HG02763 (cell line): Measurements from ENCODE around the gene DGKH.

ENCODE experiments used
- ATAC-seq: cut with Tn5 transposase; IDR thresholded peaks from one replicate; pipeline ENCODE4 v1.9.1; 2021; ENCODE audit warnings: mild to moderate bottlenecking, moderate library complexity; ENCODE audit not compliant: unreplicated experiment

DGKH gene

DNA sequence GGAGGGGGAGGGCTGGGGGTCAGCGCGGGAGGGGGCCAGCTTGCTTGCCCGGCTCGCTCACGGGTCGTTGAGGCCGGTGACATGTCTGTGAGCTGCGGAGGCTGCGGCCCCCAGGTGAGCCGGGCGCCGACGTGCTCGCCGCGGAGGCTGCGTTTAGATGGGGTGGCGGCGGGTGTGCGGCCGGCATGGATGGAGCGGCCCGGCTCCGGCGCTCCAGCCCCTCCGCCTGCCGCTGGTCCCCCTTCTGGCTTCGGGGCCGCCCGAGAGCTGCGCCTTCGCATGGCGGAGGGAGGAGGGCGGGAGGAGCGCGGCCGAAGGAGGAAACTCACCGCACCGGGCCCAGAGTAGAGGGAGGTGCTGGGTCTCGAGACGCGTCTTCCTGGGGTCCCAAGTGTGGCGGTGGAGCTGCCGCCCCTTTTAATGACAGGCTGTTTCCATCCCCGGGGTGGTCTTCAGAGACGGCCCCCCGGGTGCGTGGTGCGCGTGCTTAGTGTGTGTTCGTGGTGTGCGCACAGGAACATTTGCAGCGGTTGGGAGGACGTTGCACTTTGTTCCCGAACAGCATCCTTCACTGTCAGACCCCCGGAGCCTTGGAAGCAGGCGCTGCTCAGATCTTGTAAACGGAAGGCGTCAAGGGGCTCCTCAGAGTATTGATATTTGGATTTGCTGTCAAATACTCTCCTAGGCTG is 223.8 kb downstream of the DGKH start, which contains the start of gene AKAP11:
Gene AKAP11, plus strand, starts transcription at position 38 of the 689 bp plus-strand sequence. CDS start 14,197 bp downstream, outside the sequence.
- peak; percentile 22 for ATAC-seq

DNA sequence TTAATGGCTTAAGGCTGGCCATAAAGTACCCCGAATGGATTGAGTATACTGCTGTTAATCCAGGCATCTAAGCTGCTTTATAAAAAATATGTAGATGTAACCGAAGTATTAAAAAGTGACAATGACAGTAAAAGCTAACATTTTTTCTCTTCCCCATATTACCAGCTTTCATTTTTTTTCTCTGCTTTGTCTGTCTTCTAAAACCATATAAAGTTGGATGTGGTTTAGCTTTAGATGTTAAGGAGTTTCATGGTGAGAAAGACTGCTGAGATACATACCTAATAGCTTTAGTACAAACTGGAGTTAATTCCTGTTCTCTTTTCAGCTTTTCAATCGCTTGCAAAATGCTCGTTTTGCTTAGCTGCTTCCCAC is 224.3 kb downstream of the DGKH start:
- no peak for ATAC-seq

DNA sequence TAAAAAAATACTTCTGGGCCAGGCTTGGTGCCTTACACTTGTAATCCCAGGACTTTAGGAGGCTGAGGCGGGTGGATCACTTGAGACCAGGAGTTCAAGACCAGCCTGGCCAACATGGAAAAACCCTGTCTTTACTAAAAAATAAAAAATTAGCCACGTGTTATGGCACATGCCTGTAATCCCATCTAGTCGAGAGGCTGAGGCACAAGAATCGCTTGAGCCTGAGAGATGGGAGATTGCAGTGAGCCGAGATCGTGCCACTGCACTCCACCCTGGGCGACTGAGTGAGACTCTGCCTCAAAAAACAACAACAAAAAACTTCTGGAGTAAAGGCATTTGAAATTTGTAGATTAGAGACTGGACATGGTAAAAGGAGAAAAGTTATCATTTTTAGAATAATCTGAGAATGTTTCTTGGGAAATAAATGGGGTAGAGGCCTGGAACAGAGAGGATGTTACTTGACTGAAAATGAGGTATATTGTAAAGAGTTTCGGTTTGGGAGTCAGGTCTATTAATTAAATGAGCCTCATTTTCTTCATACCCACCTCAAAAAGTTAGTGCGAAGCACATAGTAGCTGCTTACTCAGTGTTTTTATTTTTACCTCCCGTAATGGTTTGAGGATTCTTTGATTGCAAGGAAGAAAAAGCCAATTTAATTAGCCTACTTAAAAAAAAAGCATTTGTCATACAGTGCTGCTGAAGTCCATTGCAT is 226.1 kb downstream of the DGKH start:
- no peak for ATAC-seq

DNA sequence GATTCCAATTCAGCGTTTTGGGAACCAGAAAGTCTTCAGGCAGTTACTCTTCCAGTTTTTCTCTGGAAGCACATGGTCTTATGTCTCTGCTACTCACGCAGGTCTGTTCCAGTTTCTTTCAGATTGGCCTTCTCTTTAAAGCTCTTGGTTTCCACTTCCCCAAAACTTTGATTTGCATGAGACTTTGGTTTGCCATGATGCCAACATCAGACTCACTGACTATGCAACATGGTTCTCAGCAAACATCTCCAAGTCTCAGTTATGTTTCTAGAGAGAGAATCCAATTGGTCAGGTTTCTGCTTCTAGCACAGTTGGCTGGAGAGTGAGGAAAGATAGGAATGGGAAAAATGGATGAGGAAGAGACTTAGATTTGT is 226.6 kb downstream of the DGKH start:
- peak; percentile 29 for ATAC-seq

DNA sequence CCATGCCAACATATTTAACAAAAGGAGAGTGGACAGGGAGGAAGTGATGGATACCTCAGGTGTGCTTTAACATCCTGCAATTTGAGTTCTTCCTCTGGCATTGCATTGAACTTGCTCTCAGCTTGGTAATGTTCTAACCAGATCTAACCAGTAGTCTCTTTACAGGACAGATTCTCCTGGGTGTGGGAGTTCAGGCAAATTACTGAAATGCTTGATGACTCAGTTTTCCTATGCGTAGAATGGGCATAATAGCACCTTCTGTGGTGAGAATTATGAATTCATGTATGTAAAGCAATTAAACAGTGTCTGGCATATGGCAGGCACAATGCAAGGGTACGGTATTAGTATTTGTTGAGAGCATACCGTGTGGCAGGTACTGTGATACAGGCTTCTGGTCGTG is 227.1 kb downstream of the DGKH start:
- no peak for ATAC-seq

DNA sequence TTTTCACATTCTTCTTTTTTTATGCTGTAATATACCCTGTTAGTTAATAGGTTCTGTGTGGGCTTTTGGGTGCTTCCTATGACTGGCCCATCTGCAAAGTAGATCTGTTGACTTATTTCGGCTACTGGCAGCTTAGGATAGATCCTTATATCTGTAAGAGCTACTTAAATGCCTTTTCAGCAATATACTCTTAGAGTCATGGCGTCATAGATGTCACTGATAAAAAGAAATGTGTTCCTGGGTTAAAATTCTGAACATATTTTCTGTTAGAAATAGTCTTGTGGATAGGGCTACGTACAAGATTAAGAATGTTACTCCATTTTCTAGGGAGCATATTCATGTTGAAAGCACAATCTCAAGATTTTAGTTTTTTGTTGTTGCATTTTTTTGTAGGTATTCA is 228.2 kb downstream of the DGKH start:
- no peak for ATAC-seq

DNA sequence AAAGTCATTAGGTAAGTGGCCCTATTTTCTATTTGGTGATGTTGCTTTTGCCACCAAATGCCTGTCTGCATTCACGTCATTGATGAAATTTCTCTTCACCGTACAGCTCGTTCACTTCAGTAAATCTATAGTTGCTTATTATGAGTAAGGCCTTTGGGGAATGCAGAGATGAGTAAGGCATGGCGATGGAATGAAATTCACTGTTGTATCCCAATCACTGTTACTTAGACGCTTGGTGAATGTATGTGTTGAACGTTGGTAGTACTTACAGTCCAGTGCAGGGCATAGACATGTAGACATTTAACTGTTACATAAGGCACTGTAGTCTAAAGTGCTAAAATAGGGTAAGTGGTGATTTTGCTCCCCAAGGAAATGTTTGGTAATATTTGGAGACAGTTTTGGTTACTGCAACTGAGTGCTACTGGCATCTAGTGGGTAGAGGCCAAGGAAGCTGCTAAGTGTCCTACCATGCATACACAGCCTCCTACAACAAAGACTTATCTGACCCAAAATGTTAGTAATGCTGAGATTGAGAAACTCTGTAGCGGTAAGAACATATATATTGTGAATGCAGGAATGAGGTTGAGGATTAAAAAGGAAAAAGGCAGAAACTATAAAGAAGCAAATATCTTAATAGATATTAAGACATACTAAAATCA is 229.3 kb downstream of the DGKH start:
- no peak for ATAC-seq

DNA sequence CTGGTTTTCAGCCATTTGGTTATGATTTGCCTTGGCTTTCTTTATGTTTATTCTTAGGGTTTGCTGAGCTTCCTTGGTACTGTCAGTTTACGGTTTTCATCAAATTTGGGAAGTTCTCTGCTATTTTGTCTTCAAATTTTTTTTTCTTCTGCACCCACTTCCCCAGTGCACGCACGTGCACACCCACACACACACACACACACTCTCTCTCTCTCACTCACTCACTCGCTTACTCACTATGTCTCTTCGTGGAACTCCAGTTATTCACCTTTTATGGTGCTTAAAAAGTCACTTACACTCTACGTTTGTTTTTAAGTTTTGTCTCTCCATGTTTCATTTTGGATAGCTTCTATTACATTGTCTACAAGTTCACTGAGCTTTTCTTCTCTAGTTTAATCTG is 230.6 kb downstream of the DGKH start:
- ATAC-seq, result no peak

DNA sequence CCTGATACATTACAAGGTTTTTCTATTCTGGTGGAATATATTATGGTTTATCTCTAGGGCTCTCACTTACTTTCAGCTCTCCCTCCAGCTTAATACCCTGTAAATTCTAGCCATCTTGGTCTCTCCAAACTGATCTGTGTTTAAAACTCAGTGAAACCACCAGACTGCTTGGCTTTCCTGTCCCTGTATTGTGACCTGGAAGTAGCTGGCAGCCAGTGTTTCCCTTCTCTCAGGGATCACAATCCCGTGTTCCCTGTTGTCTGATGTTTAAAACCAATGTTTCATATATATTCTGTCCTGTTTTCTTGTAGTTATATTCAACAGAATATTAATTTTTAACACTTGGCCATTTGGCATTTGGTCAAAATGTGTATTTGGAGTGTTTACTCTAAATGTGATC is 231.5 kb downstream of the DGKH start:
- ATAC-seq, result no peak

DNA sequence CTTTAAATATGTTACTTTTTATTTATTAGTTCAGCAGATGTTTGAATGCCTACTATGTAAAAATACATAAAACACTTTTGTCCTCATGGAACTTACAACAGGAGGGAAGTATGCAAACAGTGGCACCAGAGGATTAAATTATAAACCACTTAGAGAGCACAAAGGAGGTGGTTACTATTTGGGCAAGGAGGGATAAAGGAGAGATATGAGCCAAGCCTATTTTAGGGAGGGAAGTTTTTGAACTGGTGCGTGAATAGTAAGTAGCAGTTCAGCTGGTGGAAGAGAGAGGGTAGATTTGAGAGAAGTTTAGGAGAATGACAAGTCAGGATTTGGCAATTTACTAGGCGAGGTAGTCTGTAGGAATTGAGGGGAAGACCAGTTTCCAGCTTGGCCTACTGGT is 232.1 kb downstream of the DGKH start:
- no peak for ATAC-seq

DNA sequence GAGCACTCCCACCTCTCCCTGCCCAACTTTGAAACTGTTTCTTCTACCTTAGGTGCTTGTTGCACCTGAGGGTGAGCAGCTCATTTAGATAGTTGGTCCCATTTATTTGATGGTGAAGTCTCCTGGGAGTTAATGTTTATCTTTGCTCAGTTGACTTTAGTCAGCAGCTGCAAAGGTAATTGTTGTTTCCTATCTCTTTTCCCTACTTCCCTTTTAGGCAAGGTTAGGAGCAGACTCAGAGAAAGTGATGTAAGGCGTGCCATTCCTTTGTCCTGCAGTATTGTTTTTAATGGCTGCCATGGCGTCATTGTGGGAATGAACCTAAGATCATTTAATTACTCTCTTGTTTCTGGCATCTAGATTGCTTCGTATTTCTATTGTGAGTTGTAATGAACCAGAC is 235.1 kb downstream of the DGKH start:
- ATAC-seq, result no peak

DNA sequence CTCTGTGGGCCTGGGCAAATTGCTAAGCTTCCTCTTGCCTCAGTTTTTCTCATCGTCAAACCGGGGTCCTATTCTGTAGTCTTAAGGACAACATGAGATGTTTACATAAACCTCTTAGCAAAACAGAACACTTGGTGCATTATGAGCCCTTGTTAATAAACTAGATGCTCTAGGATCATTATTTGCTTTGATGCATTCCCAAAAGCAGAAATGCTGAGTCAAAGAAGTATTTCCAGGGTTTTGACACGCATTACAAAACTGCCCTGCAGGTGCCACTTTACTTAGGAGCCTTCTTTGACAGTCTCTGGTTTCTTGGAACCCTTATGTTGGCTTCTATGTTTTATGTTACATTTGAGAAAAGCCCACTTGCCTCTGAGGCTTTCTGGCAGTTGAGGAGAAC is 235.6 kb downstream of the DGKH start:
- no peak for ATAC-seq
